Smooth muscle cell (in vitro differentiated cells): Measurements from ENCODE around the gene NDUFC2. TPM values are rescaled to one million over a fixed set of nuclear protein-coding genes. Genes with fewer than 3 reads are reported as not detected.

ENCODE experiments used
- DNase-seq: peaks from one replicate; lab custom pipeline; 2025; ENCODE audit not compliant: unreplicated experiment; lab: John Stamatoyannopoulos, UW
- H2AFZ ChIP-seq: fragments of 200-600 bp; sonication (generic); 2 replicates; pipeline ENCODE4 v1.6.0; 2016; ENCODE audit warnings: antibody characterized with exemption, low read depth, mild to moderate bottlenecking
- H3F3A ChIP-seq: fragments of 200-600 bp; sonication (generic); 2 replicates; pipeline ENCODE4 v1.6.0; 2017; ENCODE audit warnings: antibody characterized with exemption, low read depth
- H3K27ac ChIP-seq: fragments of 200-600 bp; sonication (generic); 2 replicates; pipeline ENCODE4 v1.5.1; 2016; ENCODE audit warnings: low read depth, mild to moderate bottlenecking
- H3K27me3 ChIP-seq: fragments of 200-600 bp; sonication (generic); 2 replicates; pipeline ENCODE4 v1.6.1; 2016; ENCODE audit warnings: low read depth, mild to moderate bottlenecking
- H3K36me3 ChIP-seq: fragments of 200-600 bp; sonication (generic); 2 replicates; pipeline ENCODE4 v1.5.1; 2016; ENCODE audit warnings: low read depth
- H3K4me1 ChIP-seq: fragments of 200-600 bp; sonication (generic); 2 replicates; pipeline ENCODE4 v1.5.1; 2016; ENCODE audit warnings: low read depth
- H3K4me2 ChIP-seq: fragments of 200-600 bp; sonication (generic); 2 replicates; pipeline ENCODE4 v1.6.0; 2016; ENCODE audit warnings: mild to moderate bottlenecking
- H3K4me3 ChIP-seq: fragments of 200-600 bp; sonication (generic); 2 replicates; pipeline ENCODE4 v1.5.1; 2016; ENCODE audit warnings: mild to moderate bottlenecking
- H3K79me2 ChIP-seq: fragments of 200-600 bp; sonication (generic); 2 replicates; pipeline ENCODE4 v1.6.0; 2016; ENCODE audit warnings: low read depth, mild to moderate bottlenecking
- H3K9ac ChIP-seq: fragments of 200-600 bp; sonication (generic); 2 replicates; pipeline ENCODE4 v1.6.0; 2016; ENCODE audit warnings: low read depth
- H3K9me3 ChIP-seq: fragments of 200-600 bp; sonication (generic); replicated peaks from 2 replicates; pipeline ENCODE4 v1.5.1; 2016; ENCODE audit warnings: low read depth
- H4K20me1 ChIP-seq: fragments of 200-600 bp; sonication (generic); 2 replicates; pipeline ENCODE4 v1.6.0; 2016; ENCODE audit warnings: low read depth
- CTCF ChIP-seq: fragments of 200-600 bp; sonication (generic); IDR thresholded peaks from 2 replicates; pipeline ENCODE4 v1.5.1; 2017; ENCODE audit warnings: borderline replicate concordance, mild to moderate bottlenecking, antibody characterized with exemption; ENCODE audit not compliant: insufficient read depth, poor library complexity, severe bottlenecking
- WGBS: methylation state at CpG from one replicate; pipeline ENCODE4 v1.1.7; 2016; ENCODE audit warnings: low lambda C conversion rate; 5-methylcytosine and 5-hydroxymethylcytosine counted together
- polyA plus RNA-seq: library from polyadenylated mRNA; unstranded; fragments of >200 nt; fragmentation: Nextera tagmentation; extraction: Ambion mirVana; gene quantifications from 2 replicates; pipeline ENCODE4 v1.2.1, GENCODE V29; 2016
- total RNA-seq: library from RNA; depleted of rRNA; stranded (reverse); fragments of >200 nt; gene quantifications from 2 replicates; pipeline ENCODE4 v1.2.3, GENCODE V29; 2014

NDUFC2 gene
- total and polyA plus RNA-seq, 2 experiments from 2014 or later: 164 to 472 TPM

- peaks cover 4% of the 10 kb centered on the region for H3K4me1 ChIP-seq
- H3K9ac ChIP-seq: no peak overlapping the region
- H2AFZ ChIP-seq: no peak overlapping the region
- no peak overlapping the region for H3K27ac ChIP-seq
- no peak overlapping the region for H3K4me3 ChIP-seq
- no peak for DNase-seq
- WGBS: 62% methylated on average over 3 of the region's 3 CpGs
- no peak for TF ChIP-seq CTCF
- no peaks in the 10 kb centered on the region for H4K20me1 ChIP-seq
- no peaks in the 10 kb centered on the region for H3K27me3 ChIP-seq
- no peaks in the 10 kb centered on the region for H3K79me2 ChIP-seq
- H3K9me3 ChIP-seq: no peaks in the 10 kb centered on the region
- no peaks in the 10 kb centered on the region for H3K36me3 ChIP-seq
- H3K4me2 ChIP-seq: no peak overlapping the region
- H3F3A ChIP-seq: peaks cover 4% of the 10 kb centered on the region
These were observed 23.6 kb downstream of the NDUFC2 start for GRCh38 chr11:78056093-78056492.

GRCh38 chr11:78054971-78055370 is 24.7 kb downstream of the NDUFC2 start:
- Histone ChIP-seq H2AFZ (no peak overlapping the region), H3F3A (peaks cover 7% of the 10 kb centered on the region), H3K4me3 (no peak overlapping the region), H3K4me1 (peaks cover 9% of the 10 kb centered on the region), H4K20me1 (no peaks in the 10 kb centered on the region), H3K27me3 (no peaks in the 10 kb centered on the region), H3K4me2 (no peak overlapping the region), H3K36me3 (no peaks in the 10 kb centered on the region), H3K9me3 (no peaks in the 10 kb centered on the region), H3K79me2 (no peaks in the 10 kb centered on the region), H3K27ac (no peak overlapping the region), H3K9ac (no peak overlapping the region)
- no peak for TF ChIP-seq CTCF
- DNase-seq: no peak
- WGBS: 97% methylated on average over 4 of the region's 4 CpGs

- H2AFZ ChIP-seq: peak overlapping the region; percentile 91
- 43% methylated on average over 6 of the region's 6 CpGs for WGBS
- no peak for DNase-seq
These were observed 28.5 kb downstream of the NDUFC2 start for GRCh38 chr11:78050964-78051831.

More at GRCh38 chr11:78050964-78051831, 28.5 kb downstream of the NDUFC2 start:
- Histone ChIP-seq H3F3A (peaks cover 7% of the 10 kb centered on the region), H3K36me3 (no peaks in the 10 kb centered on the region), H3K9me3 (no peaks in the 10 kb centered on the region), H3K9ac (peak overlapping the region; percentile 74), H3K4me1 (peaks cover 9% of the 10 kb centered on the region), H3K79me2 (no peaks in the 10 kb centered on the region), H3K27ac (peak overlapping the region; percentile 98), H4K20me1 (no peaks in the 10 kb centered on the region), H3K27me3 (no peaks in the 10 kb centered on the region), H3K4me2 (peak overlapping the region; percentile 76), H3K4me3 (no peak overlapping the region)
- no peak for TF ChIP-seq CTCF
